Activated T-cell treated with anti-CD3 and anti-CD28 coated beads, Interleukin-2, amount 50 U/mL, for 1 hour (primary cell): ENCODE results near the gene RAB24.

Experiments
- DNase-seq: peaks from one replicate; pipeline ENCODE4 v3.0.0-alpha.2; 2020

The RAB24 gene

DNA sequence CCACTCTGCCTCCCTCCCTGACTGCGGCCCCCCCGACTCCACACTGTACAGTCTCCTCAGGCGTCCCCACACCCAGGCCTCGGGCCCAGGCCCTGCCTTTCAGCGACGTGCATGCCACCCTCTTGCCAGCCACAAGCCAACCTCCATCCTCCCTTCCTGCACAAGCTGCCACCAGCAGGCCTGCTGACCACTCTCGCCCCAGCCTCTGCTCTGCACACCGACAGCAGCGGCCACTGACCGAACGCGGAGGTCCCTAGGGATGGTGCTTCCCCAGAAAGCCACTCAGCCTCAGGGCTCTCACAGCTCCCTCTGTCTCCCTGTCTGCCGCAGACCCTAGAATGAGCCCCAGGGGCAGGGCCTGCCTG is 29.4 kb upstream of the RAB24 start:
- no peak for DNase-seq

DNA sequence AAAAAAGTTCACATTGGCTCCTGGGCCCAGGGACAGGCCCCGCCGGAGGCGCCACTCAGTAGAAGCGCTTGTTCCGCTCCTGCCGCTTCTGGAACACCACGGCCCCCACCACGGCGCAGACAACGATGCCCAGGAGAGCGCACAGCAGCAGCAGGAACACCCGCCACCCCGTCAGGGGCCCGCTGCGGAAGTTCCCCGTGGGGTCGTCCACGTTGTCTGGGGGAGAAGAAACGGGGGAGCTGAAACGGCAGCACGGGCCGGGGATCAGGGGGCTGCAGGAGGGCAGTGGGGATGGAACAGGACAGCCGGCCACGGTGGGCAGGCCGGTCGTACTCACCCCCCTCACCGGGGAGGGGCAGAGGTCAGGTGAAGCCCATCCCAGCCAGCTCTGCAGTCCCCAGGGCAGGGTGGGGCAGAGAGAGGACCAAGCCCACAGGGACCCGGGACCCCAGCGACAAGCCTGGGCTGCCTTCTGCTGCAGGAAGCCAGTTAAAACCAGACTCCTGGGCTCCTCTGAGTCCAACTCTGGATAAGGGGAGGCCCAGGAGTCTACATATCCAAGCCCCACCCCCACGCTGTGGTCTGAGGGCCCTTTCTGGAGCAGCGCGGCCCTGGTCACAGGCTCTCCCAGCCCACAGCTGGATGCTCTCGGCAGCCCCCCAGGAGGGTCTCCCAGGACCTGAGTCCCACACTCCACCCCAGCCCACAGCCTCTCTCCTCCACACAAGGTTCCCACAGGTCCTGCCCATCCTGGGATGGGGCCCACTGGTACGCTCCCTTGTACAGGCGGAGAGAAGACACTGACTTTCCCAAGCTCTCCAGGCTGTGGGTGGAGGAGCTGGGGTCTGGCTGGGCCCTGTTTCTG is 28.7 kb upstream of the RAB24 start:
- no peak for DNase-seq

- DNase-seq: no peak
Observed at GRCh38 chr5:177330991-177331842, 27.7 kb upstream of the RAB24 start.

DNA sequence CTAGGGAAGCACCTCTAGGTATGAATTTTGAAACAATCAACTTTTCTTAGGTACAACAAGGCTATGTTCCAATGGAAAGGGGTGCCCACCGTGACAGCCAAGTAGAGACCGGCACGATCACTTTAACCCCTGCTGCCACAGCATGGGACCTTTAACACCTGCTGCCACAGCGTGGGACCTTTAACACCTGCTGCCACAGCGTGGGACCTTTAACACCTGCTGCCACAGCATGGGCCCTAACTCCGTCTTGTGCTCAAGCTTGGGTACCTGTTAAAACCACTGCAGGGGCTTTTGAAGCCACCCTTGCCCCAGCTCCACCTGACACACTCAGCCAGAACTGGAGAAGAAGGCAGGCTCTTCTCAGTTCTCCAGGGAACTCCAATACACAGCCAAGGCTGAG is 26.4 kb upstream of the RAB24 start:
- no peak for DNase-seq

GRCh38 chr5:177328545-177329231 is 25.2 kb upstream of the RAB24 start:
- DNase-seq: no peak

- no peak for DNase-seq
Observed at GRCh38 chr5:177327539-177328522, 24.3 kb upstream of the RAB24 start.

DNA sequence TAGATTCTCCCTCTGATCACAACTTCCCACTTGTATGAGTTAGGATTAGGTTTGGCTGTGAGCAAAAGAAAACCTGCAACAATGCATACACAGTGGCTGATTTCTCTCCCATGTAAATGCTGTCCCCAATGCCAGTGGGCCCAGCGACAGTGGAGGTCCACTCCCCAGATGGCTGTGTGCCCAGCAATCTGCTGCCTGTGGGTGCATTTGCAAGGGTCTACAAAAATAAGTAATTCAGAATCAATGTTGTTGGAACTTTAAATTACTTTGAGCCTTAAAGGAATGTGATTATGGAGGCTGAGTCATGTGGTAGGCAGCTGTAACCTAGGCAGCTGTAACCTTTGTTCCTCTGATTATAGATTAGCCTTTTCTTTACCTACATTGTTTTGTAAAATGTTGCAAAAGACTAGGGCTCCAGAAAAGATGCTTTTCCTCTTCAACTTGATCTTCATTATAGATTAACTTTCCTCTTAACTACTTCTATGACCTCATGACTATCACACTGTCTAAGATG is 22.4 kb upstream of the RAB24 start:
- DNase-seq: no peak

DNA sequence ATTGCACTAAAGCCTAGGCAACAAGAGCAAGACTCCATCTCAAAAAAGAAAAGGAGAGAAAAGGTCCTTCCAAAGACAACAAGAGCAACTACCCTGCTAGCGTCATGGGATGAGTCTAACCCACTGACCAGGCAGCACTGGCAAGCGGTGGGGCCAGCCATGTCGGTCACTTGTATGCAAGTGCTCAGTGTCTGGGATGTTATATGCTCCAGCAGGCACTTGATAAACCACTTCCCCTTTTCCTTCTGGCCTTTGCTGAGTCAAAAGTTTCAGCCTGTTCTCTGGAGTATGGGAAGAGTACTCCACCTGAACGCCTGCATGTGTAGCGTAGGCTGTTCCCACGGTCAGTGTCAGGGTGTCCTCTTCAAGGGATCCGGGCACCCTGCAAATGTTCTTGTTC is 17.4 kb upstream of the RAB24 start:
- DNase-seq: no peak

- no peak for DNase-seq
Observed at GRCh38 chr5:177319913-177320588, 16.5 kb upstream of the RAB24 start.

DNA sequence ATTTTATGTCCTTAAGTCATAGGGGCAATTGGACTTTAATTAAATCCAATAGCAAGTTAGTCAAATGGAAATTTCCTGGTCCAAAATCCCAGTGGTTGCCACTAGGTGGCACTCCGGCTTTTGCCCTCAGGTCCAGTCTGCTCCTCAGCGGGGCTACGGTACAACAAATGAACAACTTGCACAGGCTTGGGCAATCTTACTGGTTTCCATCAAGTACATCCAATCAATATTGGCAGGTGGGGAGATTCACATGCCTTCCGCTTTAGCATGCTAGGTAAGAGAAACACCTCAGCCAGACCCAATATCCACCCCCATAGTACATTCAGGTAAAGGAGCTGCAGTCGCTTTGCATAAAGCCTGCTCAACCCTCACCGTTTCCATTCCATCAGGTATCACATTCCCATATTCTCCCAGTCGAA is 14.4 kb upstream of the RAB24 start:
- DNase-seq: peak; percentile 75

GRCh38 chr5:177316005-177316404 is 12.5 kb upstream of the RAB24 start:
- no peak for DNase-seq

DNA sequence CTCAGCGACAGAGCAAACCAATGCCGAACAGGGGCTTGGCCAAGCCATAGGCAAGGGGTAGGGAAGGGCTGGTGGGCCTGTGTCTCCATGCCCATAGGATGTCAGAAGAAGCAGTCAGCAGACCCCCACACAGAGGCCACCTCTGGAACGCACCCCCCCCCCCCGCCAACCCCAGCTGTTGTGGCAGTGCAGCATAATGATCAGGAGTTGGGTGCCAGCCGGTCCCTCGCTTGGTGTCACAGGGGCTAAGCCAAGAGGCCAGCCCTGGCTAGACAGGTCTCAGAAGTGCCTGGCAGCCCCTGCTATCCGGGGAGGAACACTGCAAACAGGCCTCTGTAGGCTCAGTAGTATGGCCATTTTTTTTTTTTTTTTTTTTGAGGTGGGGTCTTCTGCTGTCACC is 11.9 kb upstream of the RAB24 start:
- DNase-seq: no peak

DNA sequence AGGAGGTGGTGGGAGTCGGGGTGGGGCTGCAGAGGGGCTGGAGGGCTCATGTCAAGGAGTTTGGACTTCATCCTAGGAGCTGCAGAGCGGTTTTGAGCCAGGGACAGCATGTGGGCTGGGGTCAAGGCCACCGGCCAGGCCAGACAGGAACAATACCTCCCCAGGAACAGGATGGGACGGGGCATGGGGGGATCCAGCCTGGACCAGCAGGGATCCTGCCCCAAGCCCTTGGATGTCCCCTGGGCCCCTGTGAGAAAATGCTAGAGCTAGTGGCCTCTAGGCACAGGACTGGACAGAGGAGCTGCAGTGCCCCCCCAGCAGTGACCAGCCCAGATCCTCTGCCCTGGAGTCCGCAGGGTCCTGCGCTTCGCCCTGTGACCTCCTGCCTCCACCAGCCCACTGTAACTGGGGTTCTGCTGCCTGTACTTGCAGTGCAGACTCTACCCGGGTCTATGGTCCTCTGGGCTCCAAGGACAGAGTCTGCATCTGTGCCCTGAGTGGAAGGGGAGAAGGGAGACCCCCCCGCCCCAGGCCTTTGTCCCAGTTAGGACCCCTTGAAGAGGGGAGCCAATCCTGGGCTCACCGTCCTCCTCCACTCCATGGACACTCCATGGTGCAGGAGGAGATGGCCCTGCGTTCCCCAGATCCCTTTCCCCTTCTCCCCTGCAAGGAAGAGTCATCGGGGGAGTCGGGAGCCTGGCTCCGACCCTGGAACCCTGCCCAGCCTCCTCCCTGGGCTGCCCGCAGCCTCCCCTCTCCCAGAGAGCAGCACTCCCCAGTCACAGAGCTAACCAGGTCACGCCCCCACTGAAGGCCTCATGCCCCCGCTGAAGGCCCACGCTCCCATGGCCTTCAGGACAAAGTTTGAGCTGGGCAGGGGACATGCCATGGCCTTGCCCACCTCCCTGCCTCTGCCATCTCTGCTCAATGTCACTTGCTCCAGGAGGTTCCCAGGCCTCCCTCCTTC is 11.1 kb upstream of the RAB24 start:
- DNase-seq: no peak

- no peak for DNase-seq
Observed at GRCh38 chr5:177313561-177314259, 10.2 kb upstream of the RAB24 start.

GRCh38 chr5:177312649-177313181 is 9.2 kb upstream of the RAB24 start:
- no peak for DNase-seq

DNA sequence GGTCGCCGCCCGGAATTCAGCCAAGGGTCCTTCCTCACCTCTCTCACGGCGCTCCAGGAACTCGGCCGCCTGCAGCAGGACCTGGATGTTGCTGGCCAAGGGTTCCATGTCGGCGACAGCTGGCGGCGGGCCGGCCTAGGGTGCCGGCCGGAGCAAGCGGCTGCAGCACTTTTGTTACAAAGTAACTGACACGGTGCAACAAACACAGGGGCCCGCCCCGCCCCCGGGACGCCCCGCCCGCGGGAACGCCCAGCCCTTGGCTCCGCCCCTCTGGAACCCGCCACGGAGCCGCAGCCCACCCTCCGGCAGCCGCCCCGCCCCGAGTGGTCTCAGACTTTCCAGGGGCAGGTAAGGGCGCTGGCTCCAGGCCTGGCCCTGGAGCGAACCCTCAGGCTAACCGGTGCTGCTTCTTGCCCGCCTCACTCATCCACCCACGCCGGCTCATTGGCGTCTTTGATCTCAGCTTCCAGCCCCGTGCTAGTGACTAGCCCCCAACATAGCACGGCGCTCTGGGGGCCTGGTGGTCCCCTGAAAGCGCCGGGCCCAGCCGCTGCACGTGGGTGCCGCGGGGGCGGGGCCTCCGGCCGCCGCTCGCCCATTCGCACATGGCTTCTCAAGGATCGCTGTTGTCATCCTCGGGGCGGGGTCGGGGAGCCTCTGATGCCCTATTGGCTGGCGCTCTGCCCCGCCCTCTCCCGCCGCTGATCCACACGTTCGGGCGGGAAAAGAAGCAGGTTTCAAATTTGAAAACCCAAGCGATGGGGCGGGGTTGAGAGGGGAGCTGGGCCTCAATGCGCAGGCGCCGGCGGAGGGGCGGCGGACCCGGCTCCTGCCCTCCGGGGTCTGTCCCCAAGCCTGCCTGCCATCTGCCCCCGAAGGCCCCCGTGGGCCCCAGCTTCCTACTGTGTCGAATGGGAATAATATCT is 8.5 kb upstream of the RAB24 start, which contains the start of gene MXD3:
Gene MXD3 (minus strand): TSS at position 176 of the 926 bp plus-strand sequence. CDS start 68 bp downstream, at position 108.
- peak; percentile 92 for DNase-seq

DNA sequence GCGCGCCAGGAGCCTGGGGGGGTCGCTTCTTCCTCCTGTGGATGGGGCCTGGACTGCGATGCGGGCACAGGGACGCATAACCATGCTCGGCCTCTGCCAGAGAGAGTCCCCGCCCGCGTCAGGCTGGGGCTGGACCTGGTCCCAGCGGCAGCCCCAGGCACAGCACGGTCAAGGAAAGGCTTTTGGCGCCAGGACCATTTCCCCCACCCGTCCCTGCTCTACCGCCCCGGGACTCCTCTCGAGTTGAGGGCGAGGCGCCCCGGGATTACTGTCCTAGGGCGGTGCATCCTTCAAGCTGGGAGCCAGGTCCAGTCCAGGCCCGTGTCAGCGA is 7.8 kb upstream of the RAB24 start:
- DNase-seq: no peak

- DNase-seq: no peak
Observed at GRCh38 chr5:177310757-177311391, 7.4 kb upstream of the RAB24 start.
